Frontal cortex (tissue), 4 donors: ENCODE results near the gene SLC6A13. TPM values are rescaled to one million over a fixed set of nuclear protein-coding genes. Genes with fewer than 3 reads are reported as not detected.
"Not testable (repeated sequence)": the region's sequence is repeated elsewhere in the genome, so short reads cannot be mapped to it uniquely, and the experiment has no call there.

ENCODE experiments used
- DNase-seq, 2 donors: peaks; one replicate each; pipeline ENCODE4 v3.0.0; 2012; ENCODE audit warnings: low spot score in 2 of 2
- FAIRE-seq: peaks from 2 replicates; lab custom pipeline; 2012; peaks lifted over from hg19 to GRCh38; lab: Jason Lieb, UNC
- total RNA-seq: library from RNA; depleted of rRNA; stranded (reverse); fragments of >200 nt; gene quantifications from one replicate; pipeline ENCODE4 v1.2.3, GENCODE V29; 2014
- donor health status: control.
- donor health status: control.
- donor health status: control.

SLC6A13 gene
- 12.2 TPM for total RNA-seq

DNA sequence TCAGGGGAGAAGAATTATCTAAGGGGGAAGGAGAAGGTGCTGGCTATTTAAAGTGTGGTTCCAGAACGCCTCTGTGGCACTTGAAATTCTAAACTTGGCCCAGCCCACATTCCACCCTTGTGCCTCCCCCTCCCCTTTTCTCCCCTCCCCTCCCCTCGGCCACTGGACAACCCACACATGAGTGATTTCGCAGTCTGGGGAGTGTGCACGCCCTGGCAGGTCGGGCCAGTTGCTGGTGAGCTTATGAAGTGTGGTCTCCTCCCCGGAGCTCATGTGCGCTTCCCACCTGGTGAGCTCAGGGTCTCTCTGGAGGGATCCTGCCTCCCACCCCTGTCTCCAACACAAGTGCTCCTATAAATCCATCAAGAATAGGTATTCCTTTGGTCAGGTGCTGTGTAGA, at the start of gene SLC6A13:
SLC6A13 (minus strand) TSS at position 20 of the 400 bp plus-strand sequence. CDS start 2,784 bp downstream, outside the sequence.
- no peak for DNase-seq
- no peak for FAIRE-seq

DNA sequence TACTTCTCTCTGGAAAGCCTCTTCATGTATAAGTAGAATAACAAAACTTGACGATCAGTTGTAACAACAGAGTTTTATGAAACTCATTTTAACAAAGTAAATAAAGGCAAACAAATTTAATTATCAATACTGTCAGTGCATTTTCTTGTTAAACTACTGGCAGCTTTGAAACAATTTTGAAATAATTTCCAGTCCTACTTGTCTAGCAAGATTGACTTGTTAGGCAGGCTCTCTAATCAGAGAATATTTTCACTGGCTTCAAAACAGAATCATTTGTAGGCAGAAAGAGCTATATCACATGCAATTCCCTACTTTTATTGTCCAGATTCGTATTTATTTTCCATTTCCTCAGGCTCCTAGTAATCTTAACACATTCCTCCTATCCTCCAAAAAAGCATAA, 45.9 kb upstream of the SLC6A13 start:
- no peak for DNase-seq

DNA sequence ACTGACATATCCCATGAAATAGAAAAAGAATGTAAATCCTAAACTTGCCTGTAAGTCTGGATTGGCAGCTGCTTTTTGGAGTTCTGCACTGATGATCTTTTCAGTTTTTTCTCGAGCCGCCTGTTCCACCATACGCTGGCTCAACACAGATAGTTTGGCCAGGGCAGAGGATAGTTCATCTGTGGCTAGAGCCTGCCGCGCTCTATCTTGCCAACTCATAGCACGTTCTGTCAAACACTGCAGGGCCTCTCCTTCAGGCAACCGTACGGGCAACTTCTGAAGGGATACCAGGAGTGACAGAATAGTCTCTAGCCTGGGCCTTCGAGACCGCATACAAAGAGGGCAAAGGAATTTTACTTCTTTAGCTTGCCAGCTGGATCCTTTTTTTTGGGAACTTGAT, 44.8 kb upstream of the SLC6A13 start:
- DNase-seq (no peak), FAIRE-seq (no peak)

More for the DNA sequence above, 45.9 kb upstream of the SLC6A13 start:
- FAIRE-seq: no peak

DNA sequence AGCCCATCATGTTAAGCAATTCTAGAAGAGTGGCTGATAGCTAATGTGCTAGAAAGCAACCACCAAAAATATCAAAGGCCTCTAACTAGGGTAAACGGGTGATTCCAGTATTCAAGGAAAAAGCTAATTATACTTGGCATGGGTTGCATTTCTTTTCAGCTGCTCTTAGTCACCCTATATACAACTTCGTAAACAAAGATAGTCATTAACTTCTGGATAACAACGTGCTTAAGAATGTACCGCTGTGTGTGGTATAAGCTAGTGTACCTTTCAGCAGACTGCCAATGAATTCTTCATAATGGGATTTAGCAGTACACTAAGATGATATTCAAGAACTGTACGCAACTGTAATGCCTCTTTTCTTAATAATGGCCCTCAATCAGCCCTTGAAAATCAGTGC, 42.2 kb upstream of the SLC6A13 start:
- FAIRE-seq: no peak
- DNase-seq: no peak

DNA sequence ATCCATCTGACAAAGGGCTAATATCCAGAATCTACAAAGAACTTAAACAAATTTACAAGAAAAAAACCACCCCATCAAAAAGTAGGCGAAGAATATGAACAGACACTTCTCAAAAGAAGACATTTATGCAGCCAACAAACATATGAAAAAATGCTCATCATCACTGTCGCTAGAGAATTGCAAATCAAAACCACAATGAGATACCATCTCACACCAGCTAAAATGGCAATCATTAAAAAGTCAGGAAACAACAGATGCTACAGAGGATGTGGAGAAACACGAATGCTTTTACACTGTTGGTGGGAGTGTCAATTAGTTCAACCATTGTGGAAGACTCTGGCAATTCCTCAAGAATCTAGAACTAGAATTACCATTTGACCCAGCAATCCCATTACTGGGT, 40.1 kb upstream of the SLC6A13 start:
- not testable (repeated sequence) for DNase-seq, FAIRE-seq

DNA sequence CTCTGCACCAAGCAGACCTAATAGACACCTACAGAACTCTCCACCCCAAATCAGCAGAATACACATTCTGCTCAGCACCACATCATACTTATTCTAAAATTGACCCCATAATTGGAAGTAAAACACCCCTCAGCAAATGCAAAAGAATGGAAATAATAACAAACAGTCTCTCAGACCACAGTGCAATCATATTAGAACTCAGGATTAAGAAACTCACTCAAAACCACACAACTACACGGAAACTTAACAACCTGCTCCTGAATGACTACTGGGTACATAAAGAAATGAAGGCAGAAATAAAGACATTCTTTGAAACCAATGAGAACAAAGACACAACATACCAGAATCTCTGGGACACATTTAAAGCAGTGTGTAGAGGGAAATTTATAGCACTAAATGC, 37.5 kb upstream of the SLC6A13 start:
- DNase-seq, FAIRE-seq: not testable (repeated sequence)

DNA sequence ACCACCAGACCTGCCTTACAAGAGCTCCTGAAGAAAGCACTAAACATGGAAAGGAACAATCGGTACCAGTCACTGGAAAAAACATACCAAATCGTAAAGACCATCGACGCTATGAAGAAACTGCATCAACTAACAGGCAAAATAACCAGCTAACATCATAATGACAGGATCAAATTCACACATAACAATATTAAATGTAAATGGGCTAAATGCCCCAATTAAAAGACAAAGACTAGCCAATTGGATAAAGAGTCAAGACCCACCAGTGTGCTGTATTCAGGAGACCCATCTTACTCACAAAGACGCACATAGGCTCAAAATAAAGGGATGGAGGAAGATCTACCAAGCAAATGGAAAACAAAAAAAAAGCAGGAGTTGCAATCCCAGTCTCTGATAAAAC, 36.9 kb upstream of the SLC6A13 start:
- not testable (repeated sequence) for DNase-seq, FAIRE-seq

DNA sequence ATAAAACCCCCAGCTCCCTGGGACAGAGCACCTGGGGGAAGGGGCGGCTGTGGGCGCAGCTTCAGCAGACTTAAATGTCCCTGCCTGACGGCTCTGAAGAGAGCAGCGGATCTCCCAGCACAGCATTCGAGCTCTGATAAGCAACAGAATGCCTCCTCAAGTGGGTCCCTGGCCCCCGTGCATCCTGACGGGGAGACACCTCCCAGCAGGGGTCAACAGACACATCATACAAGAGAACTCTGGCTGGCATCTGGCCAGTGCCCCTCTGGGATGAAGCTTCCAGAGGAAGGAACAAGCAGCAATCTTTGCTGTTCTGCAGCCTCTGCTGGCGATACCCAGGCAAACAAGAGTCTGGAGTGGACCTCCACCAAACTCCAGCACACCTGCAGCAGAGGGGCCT, 35.4 kb upstream of the SLC6A13 start:
- FAIRE-seq, DNase-seq: not testable (repeated sequence)

DNA sequence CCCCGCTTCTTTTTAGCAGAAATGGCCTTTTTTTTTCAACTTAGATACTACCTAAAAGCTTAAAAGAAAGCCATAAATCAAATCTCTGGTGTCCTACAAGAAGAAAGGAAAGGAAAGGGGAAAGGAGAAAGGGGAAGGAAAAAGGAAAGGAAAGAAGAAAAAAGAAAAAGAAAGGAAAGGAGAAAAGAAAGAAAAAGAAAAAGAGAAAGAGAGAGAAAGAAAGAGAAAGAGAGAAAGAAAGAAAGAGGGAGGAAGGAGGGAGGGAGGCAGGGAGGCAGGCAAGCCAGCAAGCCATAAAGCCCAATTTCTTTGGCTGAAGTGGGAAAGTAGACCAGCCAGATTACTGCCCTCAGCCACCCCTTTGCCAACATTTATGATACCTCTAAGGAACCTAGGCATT, 32.5 kb upstream of the SLC6A13 start:
- FAIRE-seq (no peak), DNase-seq (no peak)

DNA sequence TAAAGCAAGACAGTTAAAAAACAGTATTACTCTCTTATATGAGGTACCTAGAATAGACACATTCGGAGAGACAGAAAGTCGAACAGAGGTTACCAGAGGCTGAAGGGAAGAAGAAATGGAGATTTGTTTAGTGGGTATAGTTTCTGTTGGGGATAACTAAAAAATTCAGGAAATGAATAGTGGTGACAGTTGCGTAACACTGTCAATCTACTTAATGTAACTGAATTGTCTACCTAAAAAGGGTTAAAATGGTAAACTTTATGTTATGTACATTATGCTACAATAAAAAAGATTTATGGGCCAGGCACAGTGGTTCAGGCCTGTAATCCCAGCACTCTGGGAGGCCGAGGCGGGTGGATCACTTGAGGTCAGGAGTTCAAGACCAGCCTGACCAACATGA, 30.6 kb upstream of the SLC6A13 start:
- FAIRE-seq (no peak), DNase-seq (no peak)

DNA sequence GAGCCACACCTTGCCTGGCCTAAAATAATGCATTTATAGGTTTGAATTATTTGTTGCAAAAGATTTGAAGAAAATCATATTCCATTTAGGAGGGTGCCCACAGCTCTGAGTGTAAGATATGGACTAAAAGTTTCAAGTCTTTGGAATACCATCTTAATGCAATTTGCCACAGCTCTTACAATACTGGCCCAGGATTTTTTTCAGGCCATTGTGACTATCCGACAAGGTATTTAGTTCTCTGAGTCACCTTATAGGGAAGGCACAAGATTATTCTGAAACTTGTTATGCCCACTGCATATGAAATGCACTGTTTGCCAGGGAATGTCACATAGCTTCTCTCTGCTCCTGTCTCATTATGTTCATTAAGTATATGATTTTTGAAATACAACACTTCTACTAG, 29.6 kb upstream of the SLC6A13 start:
- no peak for FAIRE-seq

DNA sequence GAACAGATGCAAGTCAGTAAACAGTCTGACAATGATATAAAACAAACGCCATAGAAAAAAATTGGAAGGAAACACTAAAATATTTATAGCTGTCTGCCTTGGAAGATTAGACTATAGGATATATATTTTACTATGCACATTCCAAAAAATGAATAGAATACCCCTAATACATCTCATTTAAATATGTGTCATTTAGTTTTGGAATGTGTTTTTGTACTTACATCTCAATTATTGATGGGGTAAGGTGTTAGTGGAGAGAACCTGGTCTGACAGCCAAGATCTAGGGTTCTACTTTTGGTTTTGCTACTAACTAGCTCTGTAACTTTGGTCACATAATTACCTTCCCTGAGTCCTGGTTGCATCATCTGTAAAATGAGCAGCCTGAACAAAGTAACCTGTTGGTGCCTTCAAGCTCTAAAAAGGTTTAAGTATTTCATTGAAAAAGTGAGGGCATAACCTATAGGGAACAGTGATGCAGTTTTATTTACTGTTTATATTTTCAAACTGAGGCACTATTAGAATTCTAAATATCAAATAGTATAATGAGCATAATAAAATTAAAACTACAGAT, 28.6 kb upstream of the SLC6A13 start:
- FAIRE-seq: no peak
- DNase-seq: no peak

More for the DNA sequence above, 29.6 kb upstream of the SLC6A13 start:
- no peak for DNase-seq

DNA sequence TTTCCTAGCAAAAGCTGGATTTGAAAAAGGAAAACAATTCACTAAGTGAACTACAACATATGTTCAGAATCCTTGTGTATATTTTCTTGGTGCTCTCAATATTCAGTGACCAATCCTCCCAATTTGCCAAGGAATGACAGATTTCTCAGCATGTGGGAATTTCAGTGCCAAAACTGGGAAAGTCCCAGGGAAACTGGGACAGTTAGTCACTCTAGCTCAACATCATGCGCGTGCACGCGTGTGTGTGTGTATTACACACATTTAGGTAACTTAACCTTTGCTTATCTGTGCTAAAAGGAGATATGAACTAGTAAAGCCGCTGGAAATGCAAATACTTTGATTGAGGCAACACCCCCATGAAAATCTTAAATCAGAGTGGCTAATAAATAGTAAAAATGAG, 26.1 kb upstream of the SLC6A13 start:
- DNase-seq: no peak
- no peak for FAIRE-seq

DNA sequence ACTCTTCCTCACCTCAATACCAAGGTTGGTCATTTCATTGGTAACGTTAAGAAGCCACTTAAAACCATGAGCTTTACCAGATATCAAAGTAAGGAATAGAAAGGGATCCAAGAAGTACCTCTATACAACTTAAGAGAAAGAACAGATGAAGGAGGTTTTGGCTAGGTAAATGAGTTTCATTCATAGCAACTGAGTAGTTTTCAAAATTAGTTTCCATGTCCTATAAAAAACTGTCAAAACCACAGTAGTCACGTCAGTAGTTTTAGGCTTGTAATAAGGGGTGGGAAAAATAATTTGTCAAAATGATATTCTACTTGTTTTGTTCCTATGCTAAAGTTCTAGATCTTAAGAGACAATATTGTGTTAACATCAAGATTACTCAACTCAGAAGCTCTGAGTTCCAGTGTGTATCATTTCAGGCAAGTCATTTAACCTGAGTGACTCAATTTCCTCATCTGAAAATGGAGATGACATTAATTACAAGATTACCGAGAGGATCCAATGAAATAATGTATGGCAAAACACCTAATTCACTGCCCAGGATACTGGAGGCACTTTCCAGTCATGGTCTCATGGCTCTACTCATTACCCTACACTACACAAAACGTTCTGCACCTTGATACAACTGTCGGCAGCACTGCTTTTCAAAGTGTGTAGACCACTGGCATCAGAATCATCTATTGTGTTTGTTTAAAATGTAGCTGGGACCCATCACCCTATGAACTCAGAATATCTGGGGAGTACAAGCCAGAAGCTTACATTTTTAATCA, 24.1 kb upstream of the SLC6A13 start:
- DNase-seq (no peak), FAIRE-seq (no peak)

DNA sequence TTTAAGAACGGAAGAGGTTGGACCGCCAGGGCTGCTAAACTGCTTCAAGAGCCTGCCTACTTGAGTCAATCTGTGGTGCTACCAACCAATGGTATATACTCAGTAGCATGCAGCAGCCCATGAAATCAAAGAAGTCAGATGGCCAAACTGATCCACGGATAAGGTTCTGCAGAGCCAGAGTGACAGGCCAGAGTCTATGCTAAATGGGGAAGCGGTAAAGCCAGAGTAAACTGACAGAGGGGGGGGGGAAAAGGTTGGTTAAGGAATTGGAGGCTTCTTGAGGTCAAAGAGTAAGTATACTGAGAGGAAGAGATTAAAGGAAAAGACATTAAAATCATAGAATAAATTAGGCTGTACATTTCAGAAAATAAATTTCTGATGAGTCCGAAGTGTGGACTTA, 15.4 kb upstream of the SLC6A13 start:
- FAIRE-seq: no peak
- DNase-seq: no peak

DNA sequence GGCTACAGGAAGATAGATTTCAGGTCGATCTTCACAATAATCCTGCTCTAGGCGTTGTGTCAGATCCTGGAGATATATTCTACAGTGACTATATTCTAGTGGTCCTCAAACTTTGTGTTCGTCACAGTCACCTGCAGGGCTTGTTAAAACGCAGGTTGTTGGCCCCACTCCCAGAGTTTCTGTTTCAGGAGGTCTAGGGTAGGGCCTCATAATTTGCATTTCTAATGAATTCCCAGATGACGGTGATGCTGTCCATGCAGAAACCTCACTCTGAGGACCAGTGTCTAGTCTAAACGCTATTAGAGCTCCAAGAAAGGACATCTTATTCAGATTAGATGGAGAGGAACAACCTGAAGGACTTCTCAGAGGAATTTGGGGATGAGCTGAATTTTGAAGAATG, 13.2 kb upstream of the SLC6A13 start:
- no peak for DNase-seq
- no peak for FAIRE-seq

DNA sequence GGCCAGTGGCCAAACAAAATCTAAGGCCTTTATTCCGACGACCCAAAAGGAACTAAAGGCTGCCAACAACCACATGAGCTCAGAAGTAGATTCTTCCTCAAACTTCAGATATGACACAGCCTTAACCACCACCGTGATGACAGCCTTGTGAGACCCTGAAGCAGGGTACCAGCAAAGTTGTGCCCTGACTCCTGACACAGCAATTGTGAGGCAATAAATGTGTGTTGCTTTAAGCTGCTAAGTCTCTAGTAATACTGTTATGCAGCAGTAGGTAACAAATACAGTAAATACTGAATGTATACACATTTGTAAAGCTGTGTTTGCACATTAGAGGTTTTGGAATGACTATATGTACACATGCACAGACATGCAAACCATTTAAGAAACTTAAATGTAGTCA, 10.7 kb upstream of the SLC6A13 start:
- no peak for DNase-seq

DNA sequence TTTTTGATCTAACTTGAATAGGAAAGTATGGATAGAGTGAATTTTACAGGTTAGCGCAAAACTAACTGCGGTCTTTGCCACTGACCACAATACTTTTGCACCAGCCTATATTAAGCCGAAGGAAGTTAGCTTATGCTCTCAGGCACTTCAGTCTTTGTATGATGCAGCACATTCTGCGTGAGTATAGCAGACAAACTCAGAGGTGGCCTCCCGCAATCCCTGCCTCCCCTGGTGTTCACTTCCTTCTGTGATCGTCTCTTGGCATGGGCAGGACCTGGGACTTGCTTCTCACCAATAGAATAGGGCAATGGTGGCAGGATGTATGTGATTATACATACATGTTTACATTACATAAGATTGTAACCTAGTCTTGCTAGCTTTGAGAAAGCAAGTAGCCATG, 10.3 kb upstream of the SLC6A13 start:
- FAIRE-seq: no peak
- no peak for DNase-seq

More for the DNA sequence above, 10.7 kb upstream of the SLC6A13 start:
- FAIRE-seq: no peak

DNA sequence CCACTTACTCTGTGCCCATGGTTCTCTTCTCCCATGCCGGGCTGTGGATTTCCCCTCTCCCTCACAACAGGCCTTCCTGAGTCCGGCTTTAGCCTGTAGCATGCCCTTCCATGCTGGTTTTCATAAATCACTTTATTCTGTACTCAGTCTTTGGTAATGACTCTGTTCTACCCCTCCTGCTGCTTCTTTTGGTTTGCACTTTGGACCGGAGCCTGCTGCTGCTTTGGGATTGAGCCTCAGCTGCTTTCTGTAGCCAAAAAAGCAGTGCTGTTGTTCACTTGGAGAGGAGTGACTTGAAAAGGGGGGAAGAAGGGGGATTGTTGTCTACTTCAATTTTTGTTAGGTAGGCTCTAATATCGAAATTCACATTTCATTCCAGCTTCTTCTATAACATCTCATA, 8.5 kb upstream of the SLC6A13 start:
- no peak for DNase-seq

DNA sequence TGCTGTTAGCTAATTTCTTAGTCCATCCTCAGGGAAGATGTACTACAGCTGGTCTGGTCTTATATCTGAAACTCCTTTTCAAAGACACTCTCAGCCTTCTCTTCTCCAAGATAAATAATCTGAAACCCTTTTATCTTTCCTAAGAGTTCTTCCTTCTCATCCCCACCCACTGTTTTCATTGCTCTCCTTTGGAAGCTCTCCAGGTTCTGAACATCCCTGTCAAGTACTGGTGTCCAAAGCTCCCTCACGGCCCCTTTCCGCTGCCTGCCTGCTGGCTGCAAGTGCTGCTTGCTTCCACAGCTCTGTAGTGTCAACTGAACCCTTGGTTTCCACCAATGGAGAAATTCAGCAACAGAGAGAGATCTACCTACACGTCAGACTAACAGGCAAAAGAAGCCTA, 6.6 kb upstream of the SLC6A13 start:
- no peak for FAIRE-seq

More for the DNA sequence above, 8.5 kb upstream of the SLC6A13 start:
- FAIRE-seq: no peak

DNA sequence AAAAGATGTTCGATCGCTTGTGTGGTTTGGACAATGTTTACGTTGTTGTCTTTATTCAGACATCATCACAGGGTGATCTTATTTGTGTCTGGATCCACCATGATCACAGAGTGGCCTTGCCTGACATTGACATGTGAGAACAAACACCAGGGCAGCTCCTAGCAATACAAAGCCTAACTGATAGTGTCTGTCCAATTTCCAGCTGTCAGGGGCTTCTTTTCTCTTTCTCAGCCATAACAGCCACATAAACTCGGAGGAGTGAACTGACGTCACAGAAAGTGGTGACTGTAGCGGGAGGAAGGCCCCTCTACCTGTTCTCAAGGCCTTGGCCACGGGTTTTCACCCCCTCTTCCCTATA, 5.8 kb upstream of the SLC6A13 start:
- FAIRE-seq: no peak
- no peak for DNase-seq

More for the DNA sequence above, 6.6 kb upstream of the SLC6A13 start:
- DNase-seq: no peak
